Trophoblast cell (in vitro differentiated cells and primary cell): ENCODE results near the gene SAMD4B. TPM values are rescaled to one million over a fixed set of nuclear protein-coding genes. Genes with fewer than 3 reads are reported as not detected.

ENCODE experiments used
- DNase-seq, 2 donors: peaks; one replicate each; pipeline ENCODE4 v3.0.0-alpha.2; 2016
- H2AFZ ChIP-seq: 2 replicates; pipeline ENCODE4 v1.6.1; 2013; ENCODE audit warnings: low read length, moderate library complexity, mild to moderate bottlenecking; ENCODE audit not compliant: insufficient read depth, poor library complexity
- H2AK5ac ChIP-seq: 2 replicates; pipeline ENCODE4 v1.6.1; 2013; ENCODE audit warnings: mild to moderate bottlenecking, low read length
- H2BK120ac ChIP-seq: 2 replicates; pipeline ENCODE4 v1.6.1; 2013; ENCODE audit warnings: low read length, mild to moderate bottlenecking, moderate library complexity; ENCODE audit not compliant: insufficient read depth, poor library complexity
- H2BK12ac ChIP-seq: 2 replicates; pipeline ENCODE4 v1.6.1; 2013; ENCODE audit warnings: mild to moderate bottlenecking, low read length, moderate library complexity
- H2BK5ac ChIP-seq: 2 replicates; pipeline ENCODE4 v1.6.1; 2013; ENCODE audit warnings: low read length, low read depth, moderate library complexity, mild to moderate bottlenecking; ENCODE audit not compliant: poor library complexity
- H3K14ac ChIP-seq: 2 replicates; pipeline ENCODE4 v1.6.1; 2013; ENCODE audit warnings: mild to moderate bottlenecking, low read length
- H3K18ac ChIP-seq: 2 replicates; pipeline ENCODE4 v1.6.1; 2013; ENCODE audit warnings: mild to moderate bottlenecking, low read length
- H3K23ac ChIP-seq: 2 replicates; pipeline ENCODE4 v1.6.1; 2013; ENCODE audit warnings: low read length
- H3K27ac ChIP-seq: 2 replicates; pipeline ENCODE4 v1.5.1; 2013; ENCODE audit warnings: low read depth, mild to moderate bottlenecking, inconsistent platforms, low read length, moderate library complexity
- H3K27me3 ChIP-seq: 2 replicates; pipeline ENCODE4 v1.6.1; 2013; ENCODE audit warnings: inconsistent platforms, mild to moderate bottlenecking, low read length, moderate library complexity; ENCODE audit not compliant: insufficient read depth
- H3K36me3 ChIP-seq, 2 experiments: 1 replicate in 1 of 2; 2 replicates in 1 of 2; pipeline ENCODE4 v1.6.1; 2013; ENCODE audit warnings: low read length in 2 of 2, mild to moderate bottlenecking in 2 of 2, moderate library complexity in 1 of 2; ENCODE audit not compliant: insufficient read depth in 2 of 2, control insufficient read depth in 1 of 2
- H3K4ac ChIP-seq: 2 replicates; pipeline ENCODE4 v1.6.1; 2013; ENCODE audit warnings: low read depth, mild to moderate bottlenecking, low read length, moderate library complexity
- H3K4me1 ChIP-seq, 2 experiments: 1 replicate in 1 of 2; 2 replicates in 1 of 2; pipeline ENCODE4 v1.6.1; 2013; ENCODE audit warnings: low read length in 2 of 2, mild to moderate bottlenecking in 2 of 2, moderate library complexity in 1 of 2; ENCODE audit not compliant: insufficient read depth in 2 of 2, control insufficient read depth in 1 of 2
- H3K4me2 ChIP-seq: 2 replicates; pipeline ENCODE4 v1.6.1; 2013; ENCODE audit warnings: inconsistent platforms, mild to moderate bottlenecking, low read length, moderate library complexity
- H3K4me3 ChIP-seq: 2 replicates; pipeline ENCODE4 v1.5.1; 2013; ENCODE audit warnings: mild to moderate bottlenecking, low read depth, low read length, inconsistent platforms
- H3K79me1 ChIP-seq: one replicate; pipeline ENCODE4 v1.6.1; 2013; ENCODE audit warnings: low read length
- H3K79me2 ChIP-seq: 2 replicates; pipeline ENCODE4 v1.6.1; 2013; ENCODE audit warnings: low read length, mild to moderate bottlenecking; ENCODE audit not compliant: control insufficient read depth, insufficient read depth, poor library complexity
- H3K9ac ChIP-seq: 2 replicates; pipeline ENCODE4 v1.6.1; 2013; ENCODE audit warnings: mild to moderate bottlenecking, low read length
- H3K9me3 ChIP-seq: 2 replicates; pipeline ENCODE4 v1.6.1; 2013; ENCODE audit warnings: low read depth, mild to moderate bottlenecking, control low read depth, inconsistent platforms, low read length; ENCODE audit not compliant: insufficient read depth
- H4K12ac ChIP-seq: 2 replicates; pipeline ENCODE4 v1.6.1; 2013; ENCODE audit warnings: low read depth, mild to moderate bottlenecking, low read length, moderate library complexity
- H4K8ac ChIP-seq: 2 replicates; pipeline ENCODE4 v1.6.1; 2013; ENCODE audit warnings: low read depth, mild to moderate bottlenecking, low read length, moderate library complexity
- H4K91ac ChIP-seq: one replicate; pipeline ENCODE4 v1.6.1; 2013; ENCODE audit warnings: low read depth, mild to moderate bottlenecking, low read length, moderate library complexity
- WGBS: extraction: QIAGEN DNeasy Blood & Tissue Kit; methylation state at CpG from one replicate; pipeline ENCODE4 v1.1.7; 2013; ENCODE audit warnings: missing lambda C conversion rate; ENCODE audit not compliant: insufficient read length, insufficient coverage; ENCODE audit errors: extremely low coverage; 5-methylcytosine and 5-hydroxymethylcytosine counted together
- polyA plus RNA-seq: library from polyadenylated mRNA; stranded (reverse); fragments of 200-250 nt; gene quantifications from 2 replicates; pipeline ENCODE4 v1.2.3, GENCODE V29; 2013

SAMD4B gene
- 161 and 162 TPM in 2 replicates for polyA plus RNA-seq

DNA sequence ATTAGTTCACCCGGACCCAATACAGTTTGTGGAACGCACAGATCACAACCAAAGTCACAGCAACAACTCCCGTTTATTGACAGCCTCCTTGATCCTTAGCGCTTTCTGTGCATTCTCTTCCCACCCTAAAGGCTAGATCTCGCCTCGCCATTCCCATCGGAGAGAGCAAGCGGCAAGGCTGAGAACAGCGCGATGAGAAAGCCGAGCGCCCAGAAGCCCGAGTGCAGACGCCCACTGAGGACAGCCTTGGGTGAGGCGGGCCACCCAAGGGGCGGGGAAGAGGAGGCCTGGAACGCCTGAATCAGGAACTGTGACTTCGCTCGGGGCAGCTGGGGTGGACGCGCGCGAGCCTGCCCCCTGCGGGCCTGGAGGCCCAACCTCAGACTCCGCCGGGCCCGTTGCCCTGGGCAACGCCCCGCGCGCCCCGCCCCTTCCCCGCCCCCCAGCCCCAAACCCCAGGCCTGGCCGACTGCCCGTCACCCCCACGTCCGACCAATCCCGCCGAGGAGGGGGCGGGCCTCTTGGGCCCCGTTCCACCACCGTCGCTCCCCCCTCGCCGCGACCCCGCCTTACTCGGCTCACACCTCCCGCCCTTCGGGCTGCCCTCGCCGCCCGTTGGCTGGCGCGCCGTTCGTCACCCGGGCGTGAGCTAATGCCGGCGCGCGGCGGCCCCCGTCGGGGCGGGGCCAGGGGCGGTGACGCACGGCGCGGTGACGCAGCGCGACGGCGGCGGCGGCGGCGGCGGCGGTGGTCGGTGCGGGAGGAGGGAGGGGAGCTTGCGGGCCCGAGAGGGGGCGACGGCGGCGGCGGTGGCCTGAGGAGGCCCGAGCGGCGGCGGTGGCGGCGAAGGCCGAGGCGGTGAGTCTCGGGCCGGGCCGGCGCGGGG is at the start of gene SAMD4B:
Gene SAMD4B, plus strand, starts transcription at position 703 of the 886 bp plus-strand sequence. CDS start 14,473 bp downstream, outside the sequence.
- H3K18ac ChIP-seq, result peak within 1 kb of the TSS; percentile 94
- H3K14ac ChIP-seq, result peak within 1 kb of the TSS; percentile 88
- H3K27me3 ChIP-seq, result no peaks in the 10 kb centered on the region
- H3K4me2 ChIP-seq, result peak within 1 kb of the TSS; percentile 75
- peak within 1 kb of the TSS; percentile 76 for H2BK5ac ChIP-seq
- H2AK5ac ChIP-seq, result peak within 1 kb of the TSS; percentile 47
- no peak within 1 kb of the TSS for H3K23ac ChIP-seq
- peak within 1 kb of the TSS; percentile 94 for H4K8ac ChIP-seq
- peaks cover 6% of the 10 kb centered on the region for H3K79me1 ChIP-seq
- peak within 1 kb of the TSS; percentile 22 for H3K4ac ChIP-seq
- H3K4me3 ChIP-seq, result peak within 1 kb of the TSS; percentile 86
- no CpG with 5 or more reads among the region's 105 CpGs for WGBS
- peak within 1 kb of the TSS; percentile 68 for H2BK120ac ChIP-seq
- H3K27ac ChIP-seq, result peak within 1 kb of the TSS; percentile 69
- H2AFZ ChIP-seq, result peak within 1 kb of the TSS; percentile 94
- DNase-seq, result peak; percentile 99
- peaks cover 9 to 10% of the 10 kb centered on the region in 2 experiments for H3K4me1 ChIP-seq
- peaks cover 12% of the 10 kb centered on the region for H3K79me2 ChIP-seq
- peak within 1 kb of the TSS; percentile 46 for H4K12ac ChIP-seq
- peaks cover 0 to 5% of the 10 kb centered on the region in 2 experiments for H3K36me3 ChIP-seq
- H3K9ac ChIP-seq, result peak within 1 kb of the TSS; percentile 87
- H4K91ac ChIP-seq, result peak within 1 kb of the TSS; percentile 77
- no peak within 1 kb of the TSS for H2BK12ac ChIP-seq
- no peaks in the 10 kb centered on the region for H3K9me3 ChIP-seq

DNA sequence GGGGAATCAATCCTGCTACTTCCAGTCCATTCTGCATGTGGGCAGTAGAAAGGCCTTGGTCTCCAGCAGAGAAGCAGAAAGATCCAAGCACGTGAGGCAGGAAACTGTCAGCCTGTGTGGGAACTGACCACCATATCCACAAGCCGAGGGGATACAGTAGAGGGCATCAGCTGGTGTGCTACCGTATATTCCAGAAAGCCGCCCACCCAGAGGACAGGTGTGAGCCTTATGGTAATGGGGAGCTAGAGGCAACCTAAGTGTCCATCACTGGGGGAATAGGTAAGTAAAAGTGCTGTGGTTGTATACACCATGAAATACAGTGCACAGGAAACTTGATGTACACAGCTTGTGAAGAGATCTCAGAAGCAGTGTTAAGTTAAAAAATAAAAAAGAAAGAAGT is 48.8 kb upstream of the SAMD4B start:
- no peak for DNase-seq
- H3K9ac ChIP-seq, result no peak overlapping the region
- H4K91ac ChIP-seq, result no peak overlapping the region
- H2AFZ ChIP-seq, result no peak overlapping the region
- H3K9me3 ChIP-seq, result no peaks in the 10 kb centered on the region
- H4K12ac ChIP-seq, result no peak overlapping the region
- no peak overlapping the region for H3K4ac ChIP-seq
- no peak overlapping the region for H2BK5ac ChIP-seq
- no peaks in the 10 kb centered on the region for H3K36me3 ChIP-seq
- no peak overlapping the region for H3K27ac ChIP-seq
- no peaks in the 10 kb centered on the region for H3K79me2 ChIP-seq
- no peak overlapping the region for H3K4me3 ChIP-seq
- no peak overlapping the region for H3K4me2 ChIP-seq
- H3K79me1 ChIP-seq, result no peaks in the 10 kb centered on the region
- no peak overlapping the region for H2BK120ac ChIP-seq
- no peak overlapping the region for H2BK12ac ChIP-seq
- peaks cover 2 to 4% of the 10 kb centered on the region in 2 experiments for H3K4me1 ChIP-seq
- H2AK5ac ChIP-seq, result no peak overlapping the region
- H3K23ac ChIP-seq, result no peak overlapping the region
- WGBS, result no CpG with 5 or more reads among the region's 4 CpGs
- no peak overlapping the region for H3K18ac ChIP-seq
- H3K14ac ChIP-seq, result no peak overlapping the region
- H3K27me3 ChIP-seq, result no peaks in the 10 kb centered on the region
- no peak overlapping the region for H4K8ac ChIP-seq

- Histone ChIP-seq H3K79me2 (no peaks in the 10 kb centered on the region), H2AK5ac (no peak within 1 kb of the TSS), H3K79me1 (no peaks in the 10 kb centered on the region), H3K4me2 (no peak within 1 kb of the TSS), H3K9me3 (no peaks in the 10 kb centered on the region), H4K91ac (no peak within 1 kb of the TSS), H3K9ac (no peak within 1 kb of the TSS), H3K18ac (no peak within 1 kb of the TSS), H2AFZ (no peak within 1 kb of the TSS), H3K27ac (no peak within 1 kb of the TSS), H3K4me3 (peak within 1 kb of the TSS; percentile 52), H3K14ac (no peak within 1 kb of the TSS), H2BK120ac (no peak within 1 kb of the TSS), H3K23ac (no peak within 1 kb of the TSS), H4K12ac (no peak within 1 kb of the TSS), H2BK12ac (no peak within 1 kb of the TSS), H3K4me1 (peaks cover 2 to 4% of the 10 kb centered on the region in 2 experiments), H2BK5ac (no peak within 1 kb of the TSS), H4K8ac (no peak within 1 kb of the TSS), H3K4ac (no peak within 1 kb of the TSS), H3K36me3 (no peaks in the 10 kb centered on the region), H3K27me3 (no peaks in the 10 kb centered on the region)
- peak in 1 of 2 donors; percentile 42 for DNase-seq
- no CpG with 5 or more reads among the region's 11 CpGs for WGBS
Observed at GRCh38 chr19:39296055-39296645, 46.1 kb upstream of the SAMD4B start, which contains the start of gene IFNL1. TSS of gene IFNL1 (plus strand) at chr19:39296407. CDS start at chr19:39296422, 15 bp downstream.

- Histone ChIP-seq H4K91ac (no peak overlapping the region), H3K4me3 (no peak overlapping the region), H3K4me2 (no peak overlapping the region), H3K4me1 (peaks cover 2 to 4% of the 10 kb centered on the region in 2 experiments), H3K4ac (no peak overlapping the region), H3K79me1 (no peaks in the 10 kb centered on the region), H2AFZ (no peak overlapping the region), H3K18ac (no peak overlapping the region), H2BK120ac (no peak overlapping the region), H3K9me3 (no peaks in the 10 kb centered on the region), H2BK12ac (no peak overlapping the region), H4K8ac (no peak overlapping the region), H3K14ac (no peak overlapping the region), H3K23ac (no peak overlapping the region), H3K27me3 (no peaks in the 10 kb centered on the region), H3K27ac (no peak overlapping the region), H2AK5ac (no peak overlapping the region), H3K79me2 (no peaks in the 10 kb centered on the region), H4K12ac (no peak overlapping the region), H3K9ac (no peak overlapping the region), H2BK5ac (no peak overlapping the region), H3K36me3 (no peaks in the 10 kb centered on the region)
- WGBS, result no CpG with 5 or more reads among the region's 4 CpGs
- no peak for DNase-seq
Observed at GRCh38 chr19:39296906-39297305, 45.3 kb upstream of the SAMD4B start.
